ENCODE results near the gene SLC35F3. TPM values are rescaled to one million over a fixed set of nuclear protein-coding genes. Genes with fewer than 3 reads are reported as not detected.

SLC35F3 gene
- polyA plus RNA-seq, 1 of the 3 experiments (the other 2 are of a cell fraction), result 0.87 TPM

DNA sequence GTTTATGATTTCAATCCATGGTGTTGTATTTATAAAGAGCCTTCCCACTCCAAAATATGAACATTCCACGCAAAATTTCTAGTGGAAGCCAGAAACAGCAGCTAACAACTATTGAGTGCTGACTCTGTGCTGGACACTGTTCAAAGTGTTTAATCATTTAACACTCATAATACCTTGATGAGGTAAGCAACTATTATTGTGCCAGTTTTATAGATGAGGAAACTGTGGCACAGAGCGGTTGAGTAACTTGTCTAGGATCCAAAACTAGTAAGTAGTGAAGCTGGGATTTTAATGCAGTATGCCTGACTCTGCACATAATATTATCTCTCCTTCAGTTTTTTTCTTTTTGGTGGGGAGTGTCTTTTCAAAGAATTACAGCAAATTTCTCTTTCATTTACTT, 228.3 kb downstream of the SLC35F3 start:
- Histone ChIP-seq H3K79me2 (ENCODE audit: insufficient read depth) (no peaks in the 10 kb centered on the region), H3K9me3 (no peaks in the 10 kb centered on the region), H3K9me2 (no peaks in the 10 kb centered on the region), H3K27me3 (ENCODE audit: insufficient read depth) (no peaks in the 10 kb centered on the region), H3K27ac (ENCODE audit: low read depth in 2 of 2, low read length in 1 of 2) (no peak overlapping the region), H3K4me2 (no peak overlapping the region), H3K9ac (no peak overlapping the region), H3K36me3 (replicated peaks in 1 of 2; ENCODE audit: control insufficient read depth in 1 of 2, insufficient read depth in 2 of 2, low read length in 1 of 2) (no peaks in the 10 kb centered on the region), H3K4me3 (ENCODE audit: low read depth in 2 of 2, low read length in 1 of 2) (no peak overlapping the region), H2AFZ (ENCODE audit: low read depth) (no peak overlapping the region), H4K20me1 (ENCODE audit: insufficient read depth) (no peaks in the 10 kb centered on the region), H3K4me1 (ENCODE audit: control insufficient read depth in 1 of 2, insufficient read depth in 2 of 2, low read depth in 1 of 2, low read length in 1 of 2) (no peaks in the 10 kb centered on the region; a peak in 1 of 4 replicates), H3F3A (replicated peaks; ENCODE audit: insufficient read depth) (no peaks in the 10 kb centered on the region)
- DNase-seq, result no peak
- CTCF ChIA-PET, result interaction anchor here (0.6 to 2.6 kb wide), 6 partner anchors 18 to 743 kb away, joined by 3 to 6 read pairs (median 3); no protein-coding TSS in a partner anchor
- POLR2A ChIA-PET, result no interaction called here
- 88% methylated on average over 2 of the region's 2 CpGs for whole genome bisulfite sequencing (ENCODE audit: low lambda C conversion rate)
- TF ChIP-seq RFX5 (IDR thresholded peaks at IDR 0.05; ENCODE audit: low read length), result no peak
- TF ChIP-seq, protein P1, sequence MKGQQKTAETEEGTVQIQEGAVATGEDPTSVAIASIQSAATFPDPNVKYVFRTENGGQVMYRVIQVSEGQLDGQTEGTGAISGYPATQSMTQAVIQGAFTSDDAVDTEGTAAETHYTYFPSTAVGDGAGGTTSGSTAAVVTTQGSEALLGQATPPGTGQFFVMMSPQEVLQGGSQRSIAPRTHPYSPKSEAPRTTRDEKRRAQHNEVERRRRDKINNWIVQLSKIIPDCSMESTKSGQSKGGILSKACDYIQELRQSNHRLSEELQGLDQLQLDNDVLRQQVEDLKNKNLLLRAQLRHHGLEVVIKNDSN (IDR thresholded peaks at IDR 0.05; ENCODE audit: borderline replicate concordance, low read depth), result no peak
- no peak for TF ChIP-seq TAF1 (IDR thresholded peaks at IDR 0.05; ENCODE audit: borderline replicate concordance, low read depth, low read length)
- TF ChIP-seq JUND (IDR thresholded peaks at IDR 0.05), result no peak
- TF ChIP-seq YY1 (IDR thresholded peaks at IDR 0.05; ENCODE audit: low read depth), result no peak
- TF ChIP-seq RXRA (IDR thresholded peaks at IDR 0.05; ENCODE audit: borderline replicate concordance, low read depth), result no peak
- no peak for TF ChIP-seq CHD2 (IDR thresholded peaks at IDR 0.05; ENCODE audit: low read length, partially characterized antibody)
- no peak for TF ChIP-seq SIN3A (IDR thresholded peaks at IDR 0.05; ENCODE audit: borderline replicate concordance, low read depth, low read length)
- TF ChIP-seq FOSL2 (IDR thresholded peaks at IDR 0.05; ENCODE audit: borderline replicate concordance, low read depth), result no peak
- TF ChIP-seq POLR2AphosphoS5 (IDR thresholded peaks at IDR 0.05; ENCODE audit: low read depth, low read length), result no peak
- no peak for TF ChIP-seq NFIC (IDR thresholded peaks at IDR 0.05; ENCODE audit: borderline replicate concordance)
- no peak for TF ChIP-seq GABPA (IDR thresholded peaks at IDR 0.05; ENCODE audit: low read depth)
- TF ChIP-seq FOXM1 (IDR thresholded peaks at IDR 0.05; ENCODE audit: low read depth), result no peak
- TF ChIP-seq MXI1 (IDR thresholded peaks at IDR 0.05; ENCODE audit: low read depth, low read length), result no peak

DNA sequence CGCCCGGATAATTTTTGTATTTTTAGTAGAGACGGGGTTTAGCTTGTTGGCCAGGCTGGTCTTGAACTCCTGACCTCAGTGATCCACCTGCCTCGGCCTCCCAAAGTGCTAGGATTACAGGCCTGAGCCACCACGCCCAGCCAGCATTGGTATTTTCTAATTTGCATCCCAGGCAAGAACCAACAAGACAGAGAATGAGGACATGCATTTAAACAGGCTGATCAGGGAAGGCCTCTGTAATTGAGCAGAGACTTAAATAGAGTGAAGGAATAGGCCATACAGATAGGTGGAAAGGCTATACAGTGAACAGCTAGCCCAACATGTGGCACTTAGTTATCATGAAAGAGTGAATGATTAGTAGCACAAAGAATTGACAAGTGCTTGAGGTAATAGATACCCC, 230.4 kb downstream of the SLC35F3 start:
- DNase-seq, result no peak
- WGBS (ENCODE audit: low lambda C conversion rate), result 92% methylated on average over 5 of the region's 5 CpGs
- Histone ChIP-seq H3K4me1 (ENCODE audit: control insufficient read depth in 1 of 2, insufficient read depth in 2 of 2, low read depth in 1 of 2, low read length in 1 of 2) (peaks cover 0 to 3% of the 10 kb centered on the region in 2 experiments; a peak in 2 of 4 replicates), H3K9me3 (no peaks in the 10 kb centered on the region), H3K27ac (ENCODE audit: low read depth in 2 of 2, low read length in 1 of 2) (no peak overlapping the region), H3K4me2 (no peak overlapping the region), H4K20me1 (ENCODE audit: insufficient read depth) (no peaks in the 10 kb centered on the region), H3K9me2 (no peaks in the 10 kb centered on the region), H3K36me3 (replicated peaks in 1 of 2; ENCODE audit: control insufficient read depth in 1 of 2, insufficient read depth in 2 of 2, low read length in 1 of 2) (no peaks in the 10 kb centered on the region), H3F3A (replicated peaks; ENCODE audit: insufficient read depth) (no peaks in the 10 kb centered on the region), H3K4me3 (ENCODE audit: low read depth in 2 of 2, low read length in 1 of 2) (no peak overlapping the region), H3K27me3 (ENCODE audit: insufficient read depth) (no peaks in the 10 kb centered on the region), H3K9ac (no peak overlapping the region), H2AFZ (ENCODE audit: low read depth) (no peak overlapping the region), H3K79me2 (ENCODE audit: insufficient read depth) (no peaks in the 10 kb centered on the region)
- ChIA-PET POLR2A (no interaction called here), CTCF (interaction anchor here (1.1 to 2.6 kb wide), 2 partner anchors 20 to 78 kb away, joined by 3 to 6 read pairs; no protein-coding TSS in a partner anchor)
- TF ChIP-seq, protein P2, sequence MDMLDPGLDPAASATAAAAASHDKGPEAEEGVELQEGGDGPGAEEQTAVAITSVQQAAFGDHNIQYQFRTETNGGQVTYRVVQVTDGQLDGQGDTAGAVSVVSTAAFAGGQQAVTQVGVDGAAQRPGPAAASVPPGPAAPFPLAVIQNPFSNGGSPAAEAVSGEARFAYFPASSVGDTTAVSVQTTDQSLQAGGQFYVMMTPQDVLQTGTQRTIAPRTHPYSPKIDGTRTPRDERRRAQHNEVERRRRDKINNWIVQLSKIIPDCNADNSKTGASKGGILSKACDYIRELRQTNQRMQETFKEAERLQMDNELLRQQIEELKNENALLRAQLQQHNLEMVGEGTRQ (IDR thresholded peaks at IDR 0.05; ENCODE audit: borderline replicate concordance, low read depth, low read length), result no peak
- TF ChIP-seq FOXJ3 (CRISPR knock-in tag; IDR thresholded peaks at IDR 0.05), result no peak
- no peak for TF ChIP-seq FOXM1 (IDR thresholded peaks at IDR 0.05; ENCODE audit: low read depth)
- TF ChIP-seq CHD2 (IDR thresholded peaks at IDR 0.05; ENCODE audit: low read length, partially characterized antibody), result no peak
- TF ChIP-seq, protein P3, sequence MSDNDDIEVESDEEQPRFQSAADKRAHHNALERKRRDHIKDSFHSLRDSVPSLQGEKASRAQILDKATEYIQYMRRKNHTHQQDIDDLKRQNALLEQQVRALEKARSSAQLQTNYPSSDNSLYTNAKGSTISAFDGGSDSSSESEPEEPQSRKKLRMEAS (IDR thresholded peaks at IDR 0.05; ENCODE audit: low read depth), result no peak

All from SK-N-SH (cell line).